Endothelial cell (in vitro differentiated cells): ENCODE results near the gene NIFK. TPM values are rescaled to one million over a fixed set of nuclear protein-coding genes. Genes with fewer than 3 reads are reported as not detected.
A peak's percentile ranks its signal among the peaks of the same experiment; 100 is the strongest.
"Not testable (repeated sequence)": the region's sequence is repeated elsewhere in the genome, so short reads cannot be mapped to it uniquely, and the experiment has no call there.

ENCODE experiments used
- DNase-seq: peaks from one replicate; pipeline ENCODE4 v3.0.0; 2021; ENCODE audit warnings: low spot score
- H3K27ac Mint-ChIP-seq: one replicate; pipeline ENCODE4 v1.8.0; 2021; ENCODE audit warnings: mixed read lengths, inconsistent platforms; ENCODE audit not compliant: unreplicated experiment
- H3K27me3 Mint-ChIP-seq: one replicate; pipeline ENCODE4 v1.8.0; 2021; ENCODE audit warnings: mild to moderate bottlenecking, moderate library complexity, mixed read lengths, inconsistent platforms; ENCODE audit not compliant: unreplicated experiment
- H3K36me3 Mint-ChIP-seq: one replicate; pipeline ENCODE4 v1.8.0; 2021; ENCODE audit warnings: mild to moderate bottlenecking, low read depth, mixed read lengths, inconsistent platforms; ENCODE audit not compliant: unreplicated experiment
- H3K4me1 Mint-ChIP-seq: one replicate; pipeline ENCODE4 v1.8.0; 2021; ENCODE audit warnings: mild to moderate bottlenecking, mixed read lengths, inconsistent platforms; ENCODE audit not compliant: unreplicated experiment
- H3K4me3 Mint-ChIP-seq: one replicate; pipeline ENCODE4 v1.8.0; 2021; ENCODE audit warnings: mild to moderate bottlenecking, mixed read lengths, inconsistent platforms; ENCODE audit not compliant: unreplicated experiment
- H3K9me3 Mint-ChIP-seq: one replicate; pipeline ENCODE4 v1.8.0; 2021; ENCODE audit warnings: mixed read lengths, inconsistent platforms; ENCODE audit not compliant: unreplicated experiment
- total RNA-seq: library from RNA; stranded (reverse); fragmentation: NEBNext Ultra II Directional; extraction: Animal tissue kit (Norgen Biotek cat#: 25700); gene quantifications from one replicate; pipeline ENCODE4 v1.2.1, GENCODE V29; 2021; ENCODE audit not compliant: unreplicated experiment
- TF ChIP-seq, protein P1 (sequence below): fragments of 200-600 bp; sonication (generic); IDR thresholded peaks from one replicate; pipeline ENCODE4 v1.5.0; 2021; ENCODE audit warnings: antibody characterized with exemption; ENCODE audit not compliant: unreplicated experiment

Gene NIFK
- total RNA-seq, 1 donor from 2014 or later, result 153 TPM

DNA sequence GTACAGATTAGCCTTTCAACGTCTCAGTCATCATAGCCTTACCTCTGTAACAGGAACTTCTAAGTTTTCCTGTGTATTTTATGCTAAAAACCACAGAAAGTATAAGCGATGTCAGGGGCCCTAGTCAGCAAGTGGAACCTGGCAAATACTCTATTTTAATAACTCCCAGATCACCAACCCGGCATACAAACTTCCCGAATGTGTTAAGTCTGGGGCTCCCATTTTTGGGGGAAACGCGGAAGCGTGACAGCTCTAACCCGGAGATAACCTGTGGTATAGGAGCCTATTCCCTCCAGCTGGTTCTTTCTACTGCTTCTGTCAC, 574 bp downstream of the NIFK start:
- peaks cover 31% of the 10 kb centered on the region for H3K36me3 Mint-ChIP-seq
- H3K27ac Mint-ChIP-seq, result peak overlapping the region; percentile 89
- TF ChIP-seq, protein P1, sequence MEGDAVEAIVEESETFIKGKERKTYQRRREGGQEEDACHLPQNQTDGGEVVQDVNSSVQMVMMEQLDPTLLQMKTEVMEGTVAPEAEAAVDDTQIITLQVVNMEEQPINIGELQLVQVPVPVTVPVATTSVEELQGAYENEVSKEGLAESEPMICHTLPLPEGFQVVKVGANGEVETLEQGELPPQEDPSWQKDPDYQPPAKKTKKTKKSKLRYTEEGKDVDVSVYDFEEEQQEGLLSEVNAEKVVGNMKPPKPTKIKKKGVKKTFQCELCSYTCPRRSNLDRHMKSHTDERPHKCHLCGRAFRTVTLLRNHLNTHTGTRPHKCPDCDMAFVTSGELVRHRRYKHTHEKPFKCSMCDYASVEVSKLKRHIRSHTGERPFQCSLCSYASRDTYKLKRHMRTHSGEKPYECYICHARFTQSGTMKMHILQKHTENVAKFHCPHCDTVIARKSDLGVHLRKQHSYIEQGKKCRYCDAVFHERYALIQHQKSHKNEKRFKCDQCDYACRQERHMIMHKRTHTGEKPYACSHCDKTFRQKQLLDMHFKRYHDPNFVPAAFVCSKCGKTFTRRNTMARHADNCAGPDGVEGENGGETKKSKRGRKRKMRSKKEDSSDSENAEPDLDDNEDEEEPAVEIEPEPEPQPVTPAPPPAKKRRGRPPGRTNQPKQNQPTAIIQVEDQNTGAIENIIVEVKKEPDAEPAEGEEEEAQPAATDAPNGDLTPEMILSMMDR, result no peak

GRCh38 chr2:121735518-121736074, 1.1 kb downstream of the NIFK start:
- H3K4me3 Mint-ChIP-seq, result peak overlapping the region; percentile 98
- no peak for DNase-seq
- H3K27me3 Mint-ChIP-seq, result peaks cover 3% of the 10 kb centered on the region
- H3K4me1 Mint-ChIP-seq, result peaks cover 42% of the 10 kb centered on the region
- TF ChIP-seq, protein P1, result no peak
- peaks cover 36% of the 10 kb centered on the region for H3K36me3 Mint-ChIP-seq
- peak overlapping the region; percentile 74 for H3K27ac Mint-ChIP-seq
- H3K9me3 Mint-ChIP-seq, result no peaks in the 10 kb centered on the region

More for the DNA sequence above, 574 bp downstream of the NIFK start:
- H3K27me3 Mint-ChIP-seq, result peaks cover 6% of the 10 kb centered on the region
- H3K4me1 Mint-ChIP-seq, result peaks cover 44% of the 10 kb centered on the region
- no peak for DNase-seq
- peak overlapping the region; percentile 98 for H3K4me3 Mint-ChIP-seq
- H3K9me3 Mint-ChIP-seq, result no peaks in the 10 kb centered on the region

- peaks cover 34% of the 10 kb centered on the region for H3K36me3 Mint-ChIP-seq
- H3K9me3 Mint-ChIP-seq, result not testable (repeated sequence)
Observed at GRCh38 chr2:121734544-121734943, 2.1 kb downstream of the NIFK start.

GRCh38 chr2:121731366-121731765, 5.3 kb downstream of the NIFK start:
- H3K4me1 Mint-ChIP-seq, result peaks cover 26% of the 10 kb centered on the region
- peak overlapping the region; percentile 80 for H3K4me3 Mint-ChIP-seq
- TF ChIP-seq, protein P1, result no peak
- no peaks in the 10 kb centered on the region for H3K27me3 Mint-ChIP-seq
- DNase-seq, result no peak
- peak overlapping the region; percentile 66 for H3K27ac Mint-ChIP-seq
- peaks cover 48% of the 10 kb centered on the region for H3K36me3 Mint-ChIP-seq
- H3K9me3 Mint-ChIP-seq, result no peaks in the 10 kb centered on the region

More at GRCh38 chr2:121734544-121734943, 2.1 kb downstream of the NIFK start:
- not testable (repeated sequence) for DNase-seq, H3K27me3 Mint-ChIP-seq, H3K27ac Mint-ChIP-seq
- Mint-ChIP-seq H3K4me1 (peaks cover 35% of the 10 kb centered on the region), H3K4me3 (peak overlapping the region; percentile 98)

DNA sequence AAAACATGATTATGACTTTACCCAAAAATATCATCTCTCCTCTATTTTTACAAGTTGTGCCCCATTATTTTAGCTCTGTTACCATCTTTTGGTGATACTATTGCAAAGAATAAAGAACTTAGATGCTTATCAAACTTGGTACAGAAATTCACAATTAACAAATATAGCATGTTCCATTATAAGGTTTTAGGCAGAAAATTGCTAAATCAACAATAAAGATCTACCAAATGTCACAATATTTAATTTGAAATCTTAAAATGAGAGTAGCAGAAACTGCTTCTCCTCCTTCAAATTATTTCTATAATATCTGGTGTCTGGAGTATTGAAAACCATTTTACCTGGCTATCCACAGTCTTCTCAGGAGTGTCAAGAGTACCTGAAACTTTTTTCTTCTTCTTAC, 8.7 kb downstream of the NIFK start:
- DNase-seq, result no peak
- H3K36me3 Mint-ChIP-seq, result peaks cover 35% of the 10 kb centered on the region
- no peaks in the 10 kb centered on the region for H3K9me3 Mint-ChIP-seq
- H3K4me1 Mint-ChIP-seq, result peaks cover 20% of the 10 kb centered on the region
- TF ChIP-seq, protein P1, result no peak
- H3K27ac Mint-ChIP-seq, result no peak overlapping the region
- H3K27me3 Mint-ChIP-seq, result no peaks in the 10 kb centered on the region
- no peak overlapping the region for H3K4me3 Mint-ChIP-seq
